Calu3 (cell line): Measurements from ENCODE around the gene CYP2W1. TPM values are rescaled to one million over a fixed set of nuclear protein-coding genes. Genes with fewer than 3 reads are reported as not detected.
A peak's percentile ranks its signal among the peaks of the same experiment; 100 is the strongest.

Source experiments
- microRNA-seq: library from miRNA; unstranded; fragments of <30 nt; microRNA quantifications from one replicate; pipeline ENCODE4 v1.2.0, GENCODE V29; 2022
- total RNA-seq: library from RNA; stranded (reverse); gene quantifications from 2 replicates; pipeline ENCODE4 v1.2.3, GENCODE V29; 2022

The CYP2W1 gene
- total RNA-seq, 1 experiment from 2014 or later = 0.71 TPM

Small RNA genes within 50 kb of the gene (microRNA-seq; reads per million reads assigned to microRNA genes)
- gene MIR339 = 2,856 reads per million, percentile 88 among the genes with 10 or more reads in this experiment

Other genes starting within 250 kb of the CYP2W1 start
- 218 and 252 TPM in 2 replicates for gene SUN1, start 150.7 kb upstream of the CYP2W1 start, total RNA-seq
- 145 and 167 TPM in 2 replicates for gene GET4, start 106.6 kb upstream of the CYP2W1 start, total RNA-seq
- 173 and 220 TPM in 2 replicates for gene ADAP1, start 28.5 kb upstream of the CYP2W1 start, total RNA-seq
- gene COX19, start 7.6 kb upstream of the CYP2W1 start, total RNA-seq = 37.4 and 39.1 TPM in 2 replicates
- gene GPR146, start 61.4 kb downstream of the CYP2W1 start, total RNA-seq = 0.66 and 1.8 TPM in 2 replicates
- gene GPER1, start 104.9 kb downstream of the CYP2W1 start, total RNA-seq = 0.26 and 1.1 TPM in 2 replicates
- 51.2 and 56.6 TPM in 2 replicates for gene ZFAND2A, start 177.0 kb downstream of the CYP2W1 start, total RNA-seq
- not detected in 2 replicates for gene UNCX, start 249.7 kb downstream of the CYP2W1 start, total RNA-seq